Activated B cell treated with CpG ODN at 0.5 μM for 24 hours (primary cell): ENCODE results near the gene HOXD9. TPM values are rescaled to one million over a fixed set of nuclear protein-coding genes. Genes with fewer than 3 reads are reported as not detected.

Experiments
- ATAC-seq: fragments of 200-7000 bp; cut with Tn5 transposase; one replicate; pipeline ENCODE4 v1.10.0; 2021; ENCODE audit warnings: low read depth, mild to moderate bottlenecking, moderate library complexity
- CTCF ChIA-PET: fragments of 350-600 bp; sonication (Branson Sonifier 250); formaldehyde crosslinking; loops from one replicate; lab custom pipeline; 2021; ENCODE audit warnings: antibody characterized with exemption; lab: Charles Lee
- POLR2A ChIA-PET: fragments of 350-600 bp; sonication (Branson Sonifier 250); formaldehyde crosslinking; loops from one replicate; lab custom pipeline; 2021; ENCODE audit warnings: antibody characterized with exemption; lab: Charles Lee
- DNase-seq: peaks from one replicate; pipeline ENCODE4 v3.0.0; 2022
- H3K27ac Mint-ChIP-seq: one replicate; pipeline ENCODE4 v1.8.0; 2020; ENCODE audit warnings: mixed read lengths
- H3K27me3 Mint-ChIP-seq: one replicate; pipeline ENCODE4 v1.8.0; 2021; ENCODE audit warnings: mixed read lengths
- H3K36me3 Mint-ChIP-seq: one replicate; pipeline ENCODE4 v1.8.0; 2021; ENCODE audit warnings: low read depth, mixed read lengths
- H3K4me1 Mint-ChIP-seq: one replicate; pipeline ENCODE4 v1.8.0; 2021; ENCODE audit warnings: mixed read lengths
- H3K4me3 Mint-ChIP-seq: one replicate; pipeline ENCODE4 v1.8.0; 2020; ENCODE audit warnings: mild to moderate bottlenecking, mixed read lengths
- H3K9me3 Mint-ChIP-seq: one replicate; pipeline ENCODE4 v1.8.0; 2020; ENCODE audit warnings: mixed read lengths
- CTCF ChIP-seq: fragments of 200-600 bp; IDR thresholded peaks from one replicate; pipeline ENCODE4 v1.8.0; 2022; ENCODE audit warnings: antibody characterized with exemption, mild to moderate bottlenecking
- intact Hi-C: fragments of 100-400 bp; cut with micrococcal nuclease; formaldehyde crosslinking; loops from one replicate; pipeline ENCODE4 v1.15.1; 2024
- total RNA-seq: library from RNA; stranded (reverse); gene quantifications from 2 replicates; pipeline ENCODE4 v1.2.3, GENCODE V29; 2022

The HOXD9 gene
- total RNA-seq, 1 donor from 2014 or later, result not detected

- Mint-ChIP-seq H3K27ac (no peak overlapping the region), H3K4me3 (no peak overlapping the region), H3K9me3 (peaks cover 7% of the 10 kb centered on the region), H3K27me3 (peaks cover 79% of the 10 kb centered on the region), H3K36me3 (no peaks in the 10 kb centered on the region), H3K4me1 (peaks cover 23% of the 10 kb centered on the region)
- CTCF ChIA-PET, result no interaction called here
- DNase-seq (no peak), ATAC-seq (no peak)
- no peak for TF ChIP-seq CTCF
- POLR2A ChIA-PET, result no interaction called here
- intact Hi-C loops, result loop anchor here (10.0 kb wide), 1 partner anchor 1803 kb away; the partner anchor contains the start of gene SP9
Observed at GRCh38 chr2:176137906-176138305, 15.4 kb downstream of the HOXD9 start.

GRCh38 chr2:176138526-176138922 lies 16.0 kb downstream of the HOXD9 start:
- Mint-ChIP-seq H3K9me3 (peaks cover 7% of the 10 kb centered on the region), H3K27me3 (peaks cover 79% of the 10 kb centered on the region), H3K27ac (peak overlapping the region; percentile 32), H3K36me3 (no peaks in the 10 kb centered on the region), H3K4me1 (peaks cover 22% of the 10 kb centered on the region), H3K4me3 (no peak overlapping the region)
- DNase-seq (no peak), ATAC-seq (no peak)
- intact Hi-C loops, result loop anchor here (10.0 kb wide), 1 partner anchor 1804 kb away; the partner anchor contains the start of gene SP9
- no peak for TF ChIP-seq CTCF
- POLR2A ChIA-PET, result no interaction called here
- CTCF ChIA-PET, result interaction anchor here (1.6 kb wide), 1 partner anchor 11 kb away, joined by 9 read pairs; no protein-coding TSS in a partner anchor

DNA sequence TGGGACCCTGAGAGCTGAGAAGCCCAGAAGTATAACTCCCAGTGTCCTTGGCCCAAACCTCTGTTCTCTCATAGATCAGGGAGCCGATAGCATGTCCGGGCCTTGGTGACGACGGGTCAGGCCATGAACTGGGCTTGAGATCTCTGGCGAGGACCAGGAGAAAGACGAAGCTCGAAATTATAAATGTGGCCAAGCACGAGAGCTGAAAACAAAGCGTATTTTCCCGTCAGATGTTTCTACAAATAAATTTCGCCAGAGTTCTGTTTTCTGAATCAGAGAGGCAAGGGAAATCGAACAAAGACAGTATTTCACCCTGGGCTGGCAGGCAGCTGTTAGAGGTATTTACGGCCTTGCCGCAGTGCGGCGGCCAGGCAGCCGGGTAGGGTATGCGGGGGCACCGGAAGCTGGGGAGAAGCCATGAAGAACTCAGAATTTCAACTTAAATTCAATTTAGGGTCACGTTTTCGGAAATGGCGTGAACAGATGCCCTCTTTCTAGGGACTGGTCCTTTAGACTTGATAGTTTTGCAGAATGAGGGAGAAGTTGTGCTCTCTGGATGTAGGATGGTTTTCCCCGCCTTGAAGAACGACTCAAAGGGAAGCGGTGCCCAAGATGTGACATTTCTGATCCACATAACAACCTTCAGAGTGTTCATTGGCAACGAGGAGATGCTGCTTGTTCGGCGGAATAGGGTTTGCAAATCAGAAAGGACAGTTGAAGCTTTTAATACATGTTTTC lies 16.6 kb downstream of the HOXD9 start:
- peaks cover 80% of the 10 kb centered on the region for H3K27me3 Mint-ChIP-seq
- DNase-seq (no peak), ATAC-seq (no peak)
- CTCF ChIA-PET, result interaction anchor here (1.6 to 3.0 kb wide), 2 partner anchors 12 to 415 kb away, joined by 9 to 15 read pairs; no protein-coding TSS in a partner anchor
- POLR2A ChIA-PET, result no interaction called here
- no peaks in the 10 kb centered on the region for H3K36me3 Mint-ChIP-seq
- no peak overlapping the region for H3K4me3 Mint-ChIP-seq
- intact Hi-C loops, result loop anchor here (10.0 kb wide), 1 partner anchor 1804 kb away; the partner anchor contains the start of gene SP9
- H3K9me3 Mint-ChIP-seq, result peaks cover 7% of the 10 kb centered on the region
- peaks cover 22% of the 10 kb centered on the region for H3K4me1 Mint-ChIP-seq
- TF ChIP-seq CTCF, result no peak
- no peak overlapping the region for H3K27ac Mint-ChIP-seq

GRCh38 chr2:176139661-176140512 lies 17.4 kb downstream of the HOXD9 start:
- Mint-ChIP-seq H3K36me3 (no peaks in the 10 kb centered on the region), H3K27me3 (peaks cover 76% of the 10 kb centered on the region), H3K4me3 (no peak overlapping the region), H3K4me1 (peaks cover 22% of the 10 kb centered on the region), H3K27ac (no peak overlapping the region), H3K9me3 (peaks cover 7% of the 10 kb centered on the region)
- POLR2A ChIA-PET, result no interaction called here
- CTCF ChIA-PET, result interaction anchor here (0.6 to 3.0 kb wide), 6 partner anchors 9 to 452 kb away, joined by 4 to 15 read pairs (median 8); no protein-coding TSS in a partner anchor
- ATAC-seq (no peak), DNase-seq (no peak)
- TF ChIP-seq CTCF, result no peak
- intact Hi-C loops, result loop anchor here (1.0 to 10.0 kb wide), 6 partner anchors 315 to 1805 kb away; partner anchors contain the start of gene SP9
